ENCODE measurements around the gene MZT2B. TPM values are rescaled to one million over a fixed set of nuclear protein-coding genes. Genes with fewer than 3 reads are reported as not detected.
"Not testable (repeated sequence)": the region's sequence is repeated elsewhere in the genome, so short reads cannot be mapped to it uniquely, and the experiment has no call there.

MZT2B gene
- total RNA-seq, 1 donor from 2014 or later: 294 TPM

DNA sequence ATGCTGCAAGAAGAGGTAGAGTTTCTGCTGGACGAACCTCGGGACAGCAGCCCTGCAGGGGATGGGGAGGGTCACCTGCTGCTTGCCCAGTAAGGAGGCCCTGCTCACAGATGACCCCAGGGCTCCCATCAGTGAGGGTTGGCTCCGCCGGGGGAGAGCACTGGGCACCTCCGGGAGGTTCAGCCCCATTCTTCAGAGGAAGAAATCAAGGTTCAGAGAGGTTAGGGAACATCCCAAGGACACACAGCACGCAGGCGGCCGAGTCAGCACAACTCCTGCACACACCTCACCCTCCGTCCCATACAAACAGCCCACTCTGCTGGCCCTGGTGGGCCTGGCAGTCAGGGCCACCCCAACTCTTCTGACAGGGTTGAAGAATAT lies 25.4 kb upstream of the MZT2B start:
- no peak for DNase-seq (ENCODE audit: low spot score)
- Mint-ChIP-seq H3K4me3 (no peak overlapping the region), H3K4me1 (ENCODE audit: low read depth) (peaks cover 8% of the 10 kb centered on the region), H3K9me3 (no peaks in the 10 kb centered on the region), H3K27me3 (ENCODE audit: insufficient read depth) (no peaks in the 10 kb centered on the region), H3K27ac (no peak overlapping the region), H3K36me3 (ENCODE audit: low read depth) (peaks cover 7% of the 10 kb centered on the region)
- intact Hi-C loops (cut with micrococcal nuclease): loop anchor here (1.0 kb wide), 1 partner anchor 176 kb away; no protein-coding TSS in a partner anchor

DNA sequence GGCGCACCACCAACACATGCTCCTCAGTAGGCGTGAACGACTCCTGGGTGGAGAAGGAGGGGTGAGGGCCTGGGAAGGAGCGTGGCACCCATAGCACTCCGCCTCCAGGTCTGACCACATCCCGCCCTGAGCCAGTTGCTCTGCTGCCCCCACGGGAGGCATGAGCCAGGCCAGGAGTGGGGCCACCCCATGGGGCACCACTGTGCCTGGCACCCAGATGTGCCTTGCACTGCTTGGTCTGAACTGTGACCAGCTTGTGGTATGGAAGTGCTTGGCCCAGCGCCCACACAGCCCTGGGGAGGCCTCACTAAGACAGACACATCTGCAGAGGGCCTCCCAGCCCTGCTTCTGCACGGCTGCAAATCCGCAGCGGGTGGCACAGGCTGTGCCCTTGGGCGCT lies 24.7 kb upstream of the MZT2B start:
- H3K36me3 Mint-ChIP-seq (ENCODE audit: low read depth); DNase-seq (ENCODE audit: low spot score); H3K4me1 Mint-ChIP-seq (ENCODE audit: low read depth); H3K9me3 Mint-ChIP-seq; H3K27ac Mint-ChIP-seq; H3K27me3 Mint-ChIP-seq (ENCODE audit: insufficient read depth); H3K4me3 Mint-ChIP-seq; intact Hi-C loops (cut with micrococcal nuclease): not testable (repeated sequence)

DNA sequence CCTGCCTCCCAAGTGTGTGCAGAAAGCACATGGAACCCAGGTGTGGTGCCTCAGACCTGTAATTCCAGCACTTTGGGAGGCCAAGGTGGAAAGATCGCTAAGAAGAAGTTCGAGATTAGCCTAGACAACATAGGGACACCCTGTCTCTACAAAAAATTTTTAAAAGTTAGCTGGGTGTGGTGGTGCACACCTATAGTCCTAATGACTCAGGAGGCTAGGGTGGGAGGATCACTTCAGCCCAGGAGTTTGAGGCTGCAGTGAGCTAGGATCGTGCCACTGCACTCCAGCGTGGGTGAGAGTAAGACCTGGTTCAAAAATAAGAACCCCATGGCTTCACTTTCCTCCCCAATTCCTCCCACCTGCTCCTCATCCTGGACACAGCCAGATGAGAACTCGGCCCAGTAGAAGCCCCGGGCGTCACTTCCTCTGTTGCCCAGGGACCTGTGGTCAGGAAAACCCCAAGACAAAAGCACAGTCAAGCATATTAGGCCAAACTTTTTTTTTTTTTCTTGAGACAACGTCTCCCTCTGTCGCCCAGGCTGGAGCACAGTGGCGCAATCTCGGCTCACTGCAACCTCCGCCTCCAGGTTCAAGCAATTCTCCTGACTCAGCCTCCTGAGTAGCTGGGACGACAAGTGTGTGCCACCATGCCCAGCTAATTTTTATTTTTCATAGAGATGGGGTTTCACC lies 24.1 kb upstream of the MZT2B start:
- H3K27me3 Mint-ChIP-seq (ENCODE audit: insufficient read depth); intact Hi-C loops (cut with micrococcal nuclease); H3K9me3 Mint-ChIP-seq; H3K4me1 Mint-ChIP-seq (ENCODE audit: low read depth); H3K36me3 Mint-ChIP-seq (ENCODE audit: low read depth); DNase-seq (ENCODE audit: low spot score); H3K4me3 Mint-ChIP-seq: not testable (repeated sequence)
- H3K27ac Mint-ChIP-seq: peak overlapping the region; percentile 78

DNA sequence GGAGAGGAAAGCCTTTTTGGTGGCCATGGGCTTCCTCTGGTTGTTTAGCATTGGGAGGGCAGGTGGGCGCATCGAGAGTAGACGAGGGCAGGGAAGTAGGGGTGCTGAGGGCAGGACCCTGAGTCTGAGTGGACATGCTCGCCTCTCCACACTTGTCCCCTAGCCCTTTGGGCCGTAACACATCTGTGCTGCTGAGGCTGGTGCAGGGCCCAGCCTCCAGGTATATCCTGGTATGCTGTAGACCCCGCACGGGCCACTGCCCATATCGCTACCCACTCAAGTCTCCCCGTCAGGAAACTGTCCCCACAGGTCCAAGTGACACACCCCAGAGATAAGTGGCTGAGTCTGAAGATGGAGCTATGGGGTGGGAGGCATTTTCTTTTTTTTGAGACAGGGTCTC lies 23.4 kb upstream of the MZT2B start:
- no peak for DNase-seq (ENCODE audit: low spot score)
- H3K9me3 Mint-ChIP-seq: no peaks in the 10 kb centered on the region

DNA sequence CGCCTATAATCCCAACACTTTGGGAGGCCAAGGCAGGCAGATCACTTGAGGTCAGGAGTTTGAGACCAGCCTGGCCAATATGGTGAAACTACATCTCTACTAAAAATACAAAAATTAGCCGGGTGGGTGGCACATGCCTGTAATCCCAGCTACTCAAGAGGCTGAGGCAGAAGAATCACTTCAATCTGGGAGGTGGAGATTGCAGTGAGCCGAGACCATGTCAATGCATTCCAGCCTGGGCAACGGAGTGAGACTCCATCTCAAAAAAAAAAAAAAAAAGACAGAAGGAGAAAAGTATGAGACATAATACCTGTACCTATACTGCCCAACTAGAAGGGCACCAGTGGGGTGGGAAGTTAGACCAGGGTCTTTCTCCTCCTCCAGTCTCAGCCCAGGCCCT lies 22.7 kb upstream of the MZT2B start:
- H3K4me1 Mint-ChIP-seq (ENCODE audit: low read depth); DNase-seq (ENCODE audit: low spot score); H3K27me3 Mint-ChIP-seq (ENCODE audit: insufficient read depth); intact Hi-C loops (cut with micrococcal nuclease); H3K27ac Mint-ChIP-seq; H3K36me3 Mint-ChIP-seq (ENCODE audit: low read depth); H3K9me3 Mint-ChIP-seq; H3K4me3 Mint-ChIP-seq: not testable (repeated sequence)

More for the DNA sequence above, 23.4 kb upstream of the MZT2B start:
- Mint-ChIP-seq H3K27ac (peak overlapping the region; percentile 78), H3K4me1 (ENCODE audit: low read depth) (peaks cover 8% of the 10 kb centered on the region), H3K36me3 (ENCODE audit: low read depth) (peaks cover 5% of the 10 kb centered on the region), H3K4me3 (no peak overlapping the region), H3K27me3 (ENCODE audit: insufficient read depth) (no peaks in the 10 kb centered on the region)
- intact Hi-C loops (cut with micrococcal nuclease): no loop called here

DNA sequence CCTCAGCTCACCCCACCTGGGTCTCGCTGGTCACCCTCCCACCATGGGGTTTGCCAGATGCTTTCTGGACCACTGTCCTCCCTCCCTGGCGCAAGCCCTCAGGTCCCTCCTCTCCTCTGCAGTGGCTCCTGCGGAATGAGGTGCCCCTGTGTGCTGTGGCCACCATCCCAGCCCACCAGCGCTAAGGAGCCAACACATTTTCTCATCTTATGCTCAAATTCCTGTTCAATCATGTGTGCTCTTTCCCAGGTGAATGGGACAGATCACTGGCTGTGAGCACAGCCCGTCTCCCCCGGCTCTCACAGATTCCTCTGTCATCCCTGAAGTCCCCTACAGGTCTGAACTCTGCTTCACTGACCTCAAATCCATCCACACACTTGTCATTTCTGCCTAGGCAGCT lies 21.9 kb upstream of the MZT2B start:
- Mint-ChIP-seq H3K36me3 (ENCODE audit: low read depth) (peaks cover 10% of the 10 kb centered on the region), H3K27me3 (ENCODE audit: insufficient read depth) (no peaks in the 10 kb centered on the region), H3K27ac (no peak overlapping the region), H3K9me3 (no peaks in the 10 kb centered on the region), H3K4me3 (no peak overlapping the region), H3K4me1 (ENCODE audit: low read depth) (peaks cover 8% of the 10 kb centered on the region)
- no peak for DNase-seq (ENCODE audit: low spot score)
- intact Hi-C loops (cut with micrococcal nuclease): no loop called here

DNA sequence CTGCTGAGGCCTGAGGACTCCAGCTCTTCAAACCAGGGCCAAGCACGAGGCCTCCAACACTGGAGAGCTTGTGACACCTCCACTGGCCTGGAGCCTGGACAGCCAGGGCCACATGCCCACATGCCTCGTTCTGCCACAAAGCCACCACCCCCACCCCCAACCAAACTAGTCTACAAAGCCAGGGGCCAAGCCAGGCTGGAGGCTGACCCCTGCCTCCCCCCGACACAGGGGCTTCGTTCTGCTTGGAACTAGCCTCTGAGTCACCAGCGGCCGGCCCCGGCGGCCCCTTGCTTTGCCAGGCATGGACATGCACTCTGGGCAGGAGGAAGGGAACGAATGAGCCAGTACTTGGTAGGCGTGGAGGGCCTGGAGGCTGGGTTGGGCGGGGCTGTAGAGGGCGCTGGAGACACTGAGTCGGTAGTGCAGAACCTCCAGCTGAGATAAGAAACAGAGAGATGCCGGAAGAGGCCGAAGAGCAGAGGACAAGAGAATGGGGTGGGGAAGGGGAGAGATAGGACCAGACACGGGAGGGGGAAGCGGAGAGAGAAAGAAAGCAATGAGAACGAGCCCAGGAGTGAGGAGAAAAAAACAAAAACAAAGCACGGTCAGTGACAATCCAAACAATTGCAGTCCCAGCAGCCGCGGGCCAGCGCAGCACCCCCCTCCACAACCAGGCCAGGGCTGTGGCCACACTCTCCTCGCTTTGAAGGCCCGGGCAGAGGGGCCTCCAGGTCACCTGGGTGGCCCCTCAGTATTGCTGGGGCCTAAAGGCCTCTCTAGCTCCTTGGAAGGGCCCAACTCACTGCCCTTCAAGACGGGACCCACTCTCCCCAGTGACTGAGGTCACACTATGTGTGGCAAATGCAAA lies 21.0 kb upstream of the MZT2B start:
- intact Hi-C loops (cut with micrococcal nuclease); H3K4me1 Mint-ChIP-seq (ENCODE audit: low read depth); DNase-seq (ENCODE audit: low spot score); H3K27me3 Mint-ChIP-seq (ENCODE audit: insufficient read depth); H3K9me3 Mint-ChIP-seq; H3K4me3 Mint-ChIP-seq: not testable (repeated sequence)
- Mint-ChIP-seq H3K36me3 (ENCODE audit: low read depth) (peaks cover 15% of the 10 kb centered on the region), H3K27ac (peak overlapping the region; percentile 61)

DNA sequence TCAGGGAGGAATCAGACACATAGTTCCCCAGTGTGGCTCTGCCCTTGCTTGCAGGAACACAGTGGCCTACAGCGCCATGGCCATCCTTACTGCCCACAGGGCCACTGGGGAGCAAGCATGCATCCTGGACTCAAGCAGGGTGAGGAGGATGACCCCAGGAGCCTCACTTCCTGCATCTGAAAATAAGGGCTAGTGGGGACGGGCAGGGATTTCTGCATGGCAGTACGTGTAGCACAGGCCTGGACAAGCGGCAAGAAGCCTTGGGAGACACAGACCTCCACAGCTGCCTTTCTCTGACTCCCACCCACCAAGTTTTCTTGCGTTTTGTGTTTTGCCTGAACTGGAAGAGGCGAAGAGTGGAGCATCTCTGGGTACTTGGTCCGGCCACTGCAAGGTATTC lies 19.6 kb upstream of the MZT2B start:
- H3K9me3 Mint-ChIP-seq; H3K4me3 Mint-ChIP-seq; H3K4me1 Mint-ChIP-seq (ENCODE audit: low read depth); H3K27ac Mint-ChIP-seq; intact Hi-C loops (cut with micrococcal nuclease); DNase-seq (ENCODE audit: low spot score); H3K27me3 Mint-ChIP-seq (ENCODE audit: insufficient read depth): not testable (repeated sequence)
- H3K36me3 Mint-ChIP-seq (ENCODE audit: low read depth): peaks cover 25% of the 10 kb centered on the region

DNA sequence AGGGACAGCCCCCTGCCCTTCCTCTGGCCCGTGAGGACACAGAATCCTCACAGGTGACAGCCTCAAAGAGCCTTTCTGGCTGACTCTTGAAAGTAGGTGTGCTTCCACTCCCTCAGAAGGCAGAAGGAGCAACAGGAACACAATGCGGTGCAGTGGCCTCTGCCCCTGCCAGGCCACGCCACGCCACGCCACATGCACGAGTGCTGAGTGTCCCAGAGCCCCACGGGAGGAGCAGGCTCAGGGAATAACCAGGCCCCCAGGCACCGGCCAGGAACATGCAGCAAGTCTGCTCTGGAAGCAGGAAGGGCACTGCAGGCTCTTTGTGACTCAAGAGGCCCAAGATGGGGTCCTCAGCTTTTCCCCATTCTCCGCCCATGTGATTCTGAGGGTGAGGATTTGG lies 19.1 kb upstream of the MZT2B start:
- Mint-ChIP-seq H3K4me1 (ENCODE audit: low read depth) (peaks cover 7% of the 10 kb centered on the region), H3K36me3 (ENCODE audit: low read depth) (peaks cover 28% of the 10 kb centered on the region), H3K9me3 (no peaks in the 10 kb centered on the region), H3K27me3 (ENCODE audit: insufficient read depth) (no peaks in the 10 kb centered on the region), H3K4me3 (no peak overlapping the region), H3K27ac (no peak overlapping the region)
- intact Hi-C loops (cut with micrococcal nuclease): no loop called here
- DNase-seq (ENCODE audit: low spot score): no peak

DNA sequence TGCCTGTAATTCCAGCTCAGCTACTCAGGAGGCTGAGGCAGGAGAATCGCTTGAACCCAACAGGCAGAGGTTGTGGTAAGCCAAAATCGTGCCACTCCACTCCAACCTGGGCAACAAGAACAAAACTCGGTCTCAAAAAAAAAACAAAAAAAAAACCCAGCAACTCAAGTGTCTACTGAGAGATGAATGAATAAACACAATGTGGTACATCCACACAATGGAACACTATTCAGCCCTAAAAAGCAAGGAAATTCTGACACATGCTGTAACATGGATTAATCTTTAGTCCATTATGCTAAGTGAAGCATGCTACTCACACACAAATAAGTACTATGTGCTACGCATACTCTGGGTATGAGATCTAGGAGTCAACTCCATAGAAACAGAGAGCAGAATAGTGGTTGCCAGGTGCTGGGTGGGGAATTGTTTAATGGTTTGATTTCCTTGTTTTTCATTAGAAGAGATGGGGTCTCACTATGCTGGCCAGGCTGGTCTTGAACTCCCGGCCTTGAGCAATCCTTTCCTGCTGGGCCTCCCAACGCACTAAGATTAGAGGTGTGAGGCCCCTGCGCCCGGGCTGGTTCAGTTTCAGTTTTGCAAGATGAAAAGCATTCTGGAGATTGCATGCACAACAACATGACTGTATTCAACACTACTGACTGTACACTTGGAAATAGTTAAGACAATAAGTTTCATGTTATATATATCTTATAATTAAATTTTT lies 16.6 kb upstream of the MZT2B start:
- Mint-ChIP-seq H3K36me3 (ENCODE audit: low read depth) (peaks cover 35% of the 10 kb centered on the region), H3K4me3 (no peak overlapping the region), H3K9me3 (no peaks in the 10 kb centered on the region), H3K4me1 (ENCODE audit: low read depth) (peaks cover 15% of the 10 kb centered on the region), H3K27me3 (ENCODE audit: insufficient read depth) (no peaks in the 10 kb centered on the region), H3K27ac (no peak overlapping the region)
- intact Hi-C loops (cut with micrococcal nuclease): no loop called here
- no peak for DNase-seq (ENCODE audit: low spot score)

DNA sequence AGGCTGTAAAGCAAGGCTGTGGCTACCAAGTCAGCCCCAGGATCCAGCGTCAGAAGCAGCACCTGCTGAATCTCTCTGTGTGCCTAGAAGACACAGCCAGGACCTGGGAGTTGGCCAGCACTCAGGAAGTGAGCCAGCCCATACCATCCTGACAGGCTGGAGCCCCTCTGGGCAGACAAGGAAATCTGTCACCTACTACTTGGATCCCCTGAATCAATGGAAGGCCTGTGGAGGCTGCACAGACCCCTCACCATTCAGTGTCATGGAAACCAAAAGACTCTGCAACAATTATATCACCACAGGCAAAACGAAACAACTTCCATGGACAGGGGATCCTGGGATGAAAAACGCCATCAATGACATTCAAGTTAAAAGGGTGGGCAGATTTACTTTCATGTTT lies 15.5 kb upstream of the MZT2B start:
- H3K4me1 Mint-ChIP-seq (ENCODE audit: low read depth): peaks cover 15% of the 10 kb centered on the region
- H3K27ac Mint-ChIP-seq; DNase-seq (ENCODE audit: low spot score): not testable (repeated sequence)

DNA sequence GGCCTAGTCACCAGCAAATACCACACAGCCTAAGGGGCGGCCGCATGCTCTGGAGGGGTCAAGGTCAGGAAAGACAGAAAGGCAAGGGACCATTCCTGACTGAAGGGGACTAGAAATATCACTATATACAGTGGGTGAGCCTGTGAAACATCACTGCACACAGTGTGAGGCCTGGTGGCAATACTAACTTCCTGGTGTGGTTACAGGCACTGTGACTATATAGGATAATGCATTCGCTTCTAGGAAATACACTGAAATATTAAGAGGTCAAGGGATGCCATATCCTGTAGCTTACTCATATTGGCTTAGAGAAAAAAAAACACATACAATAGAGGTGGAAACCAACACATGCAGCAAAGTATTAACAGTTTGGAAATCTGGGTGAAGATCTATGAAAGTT lies 12.9 kb upstream of the MZT2B start:
- DNase-seq (ENCODE audit: low spot score); H3K9me3 Mint-ChIP-seq; intact Hi-C loops (cut with micrococcal nuclease); H3K27me3 Mint-ChIP-seq (ENCODE audit: insufficient read depth); H3K4me3 Mint-ChIP-seq: not testable (repeated sequence)
- Mint-ChIP-seq H3K27ac (peak overlapping the region; percentile 77), H3K4me1 (ENCODE audit: low read depth) (peaks cover 15% of the 10 kb centered on the region), H3K36me3 (ENCODE audit: low read depth) (peaks cover 34% of the 10 kb centered on the region)

More for the DNA sequence above, 15.5 kb upstream of the MZT2B start:
- H3K36me3 Mint-ChIP-seq (ENCODE audit: low read depth): peaks cover 36% of the 10 kb centered on the region
- H3K4me3 Mint-ChIP-seq; H3K27me3 Mint-ChIP-seq (ENCODE audit: insufficient read depth); intact Hi-C loops (cut with micrococcal nuclease); H3K9me3 Mint-ChIP-seq: not testable (repeated sequence)

DNA sequence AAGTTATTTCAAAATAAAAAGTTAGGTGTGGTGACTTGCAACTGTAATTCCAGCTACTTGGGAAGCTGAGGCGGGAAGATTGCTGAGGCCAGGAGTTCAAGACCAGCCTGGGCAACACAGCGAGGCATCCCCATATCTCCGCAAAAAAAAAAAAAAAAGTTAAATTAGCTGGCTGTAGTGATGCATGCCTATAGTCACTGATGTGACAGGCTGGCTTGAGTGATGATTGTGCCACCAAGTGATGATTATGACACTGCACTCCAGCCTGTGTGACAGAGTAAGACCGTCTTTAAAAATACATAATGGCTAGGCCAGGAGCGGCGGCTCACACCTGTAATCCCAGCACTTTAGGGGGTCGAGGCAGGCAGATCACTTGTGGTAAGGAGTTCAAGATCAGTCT lies 12.2 kb upstream of the MZT2B start:
- Mint-ChIP-seq H3K27ac (no peak overlapping the region), H3K36me3 (ENCODE audit: low read depth) (peaks cover 30% of the 10 kb centered on the region), H3K9me3 (no peaks in the 10 kb centered on the region), H3K4me3 (no peak overlapping the region), H3K4me1 (ENCODE audit: low read depth) (peaks cover 15% of the 10 kb centered on the region), H3K27me3 (ENCODE audit: insufficient read depth) (no peaks in the 10 kb centered on the region)
- no peak for DNase-seq (ENCODE audit: low spot score)
- intact Hi-C loops (cut with micrococcal nuclease): no loop called here
